H9 (cell line): ENCODE data around the gene NRG3. TPM values are rescaled to one million over a fixed set of nuclear protein-coding genes. Genes with fewer than 3 reads are reported as not detected.

Experiments used
- DNase-seq: peaks from one replicate; pipeline ENCODE4 v3.0.0-alpha.2; 2017
- H2AFZ ChIP-seq: one replicate; pipeline ENCODE4 v1.6.1; 2013; ENCODE audit warnings: mild to moderate bottlenecking, low read length, control low read depth, moderate library complexity
- H2AK5ac ChIP-seq: 2 replicates; pipeline ENCODE4 v1.6.1; 2013; ENCODE audit warnings: low read length, control low read depth, mixed read lengths; ENCODE audit not compliant: insufficient read length
- H2BK120ac ChIP-seq: one replicate; pipeline ENCODE4 v1.6.1; 2013; ENCODE audit warnings: low read depth, mild to moderate bottlenecking, low read length, control low read depth, inconsistent platforms; ENCODE audit not compliant: poor library complexity, severe bottlenecking
- H2BK12ac ChIP-seq: 2 replicates; pipeline ENCODE4 v1.6.1; 2013; ENCODE audit warnings: low read length, control low read depth, mixed read lengths, low read depth; ENCODE audit not compliant: insufficient read length
- H2BK15ac ChIP-seq: 2 replicates; pipeline ENCODE4 v1.6.1; 2013; ENCODE audit warnings: low read depth, low read length, control low read depth
- H2BK20ac ChIP-seq: one replicate; pipeline ENCODE4 v1.6.1; 2013; ENCODE audit warnings: low read depth, mild to moderate bottlenecking, low read length, control low read depth, inconsistent platforms; ENCODE audit not compliant: poor library complexity, severe bottlenecking
- H2BK5ac ChIP-seq: 2 replicates; pipeline ENCODE4 v1.6.1; 2013; ENCODE audit warnings: low read length, control low read depth, mixed read lengths; ENCODE audit not compliant: insufficient read length
- H3K14ac ChIP-seq: 2 replicates; pipeline ENCODE4 v1.6.1; 2013; ENCODE audit warnings: low read length, control low read depth; ENCODE audit not compliant: insufficient read depth
- H3K18ac ChIP-seq: 2 replicates; pipeline ENCODE4 v1.6.1; 2013; ENCODE audit warnings: low read depth, mild to moderate bottlenecking, mixed read lengths, low read length, control low read depth; ENCODE audit not compliant: insufficient read length
- H3K23ac ChIP-seq: 2 replicates; pipeline ENCODE4 v1.6.1; 2013; ENCODE audit warnings: low read length, control low read depth, mixed read lengths, low read depth; ENCODE audit not compliant: insufficient read length
- H3K23me2 ChIP-seq: 2 replicates; pipeline ENCODE4 v1.6.1; 2013; ENCODE audit warnings: low read depth, mild to moderate bottlenecking, mixed read lengths, low read length, control low read depth; ENCODE audit not compliant: insufficient read length, poor library complexity, severe bottlenecking
- H3K27ac ChIP-seq: 2 replicates; pipeline ENCODE4 v1.5.1; 2013; ENCODE audit warnings: low read length, control low read depth, mixed read lengths, low read depth; ENCODE audit not compliant: insufficient read length
- H3K27me3 ChIP-seq: 2 replicates; pipeline ENCODE4 v1.6.1; 2013; ENCODE audit warnings: low read length, control low read depth, inconsistent platforms; ENCODE audit not compliant: insufficient read depth
- H3K4ac ChIP-seq: 2 replicates; pipeline ENCODE4 v1.6.1; 2013; ENCODE audit warnings: low read depth, mild to moderate bottlenecking, control low read depth, inconsistent platforms, low read length, moderate library complexity
- H3K4me1 ChIP-seq: 2 replicates; pipeline ENCODE4 v1.6.1; 2013; ENCODE audit warnings: low read length, control low read depth, inconsistent platforms; ENCODE audit not compliant: insufficient read depth
- H3K4me2 ChIP-seq: 2 replicates; pipeline ENCODE4 v1.6.1; 2013; ENCODE audit warnings: low read length, control low read depth, mixed read lengths; ENCODE audit not compliant: insufficient read length, insufficient read depth
- H3K56ac ChIP-seq: 2 replicates; pipeline ENCODE4 v1.6.1; 2013; ENCODE audit warnings: low read depth, mild to moderate bottlenecking, mixed read lengths, low read length, control low read depth; ENCODE audit not compliant: insufficient read length
- H3K79me1 ChIP-seq: 2 replicates; pipeline ENCODE4 v1.6.1; 2013; ENCODE audit warnings: low read depth, mild to moderate bottlenecking, moderate library complexity, low read length, control low read depth, inconsistent platforms; ENCODE audit not compliant: insufficient read depth, poor library complexity, severe bottlenecking
- H3K79me2 ChIP-seq: 2 replicates; pipeline ENCODE4 v1.6.1; 2013; ENCODE audit warnings: low read length, control low read depth, inconsistent platforms; ENCODE audit not compliant: insufficient read depth
- H3K9ac ChIP-seq: 2 replicates; pipeline ENCODE4 v1.6.1; 2013; ENCODE audit warnings: low read length, control low read depth, mixed read lengths; ENCODE audit not compliant: insufficient read length; ENCODE audit errors: extremely low read depth
- H3K9me3 ChIP-seq: one replicate; pipeline ENCODE4 v1.6.1; 2013; ENCODE audit warnings: low read depth, low read length, inconsistent platforms; ENCODE audit not compliant: control insufficient read depth
- H3T11ph ChIP-seq: one replicate; pipeline ENCODE4 v1.6.1; 2013; ENCODE audit warnings: mild to moderate bottlenecking, low read length, control low read depth, inconsistent platforms
- H4K20me1 ChIP-seq: one replicate; pipeline ENCODE4 v1.6.1; 2013; ENCODE audit not compliant: control insufficient read depth, insufficient read length, insufficient read depth
- H4K5ac ChIP-seq: 2 replicates; pipeline ENCODE4 v1.6.1; 2013; ENCODE audit warnings: low read depth, mild to moderate bottlenecking, mixed read lengths, low read length, control low read depth; ENCODE audit not compliant: insufficient read length
- H4K8ac ChIP-seq: replicated peaks from 2 replicates; pipeline ENCODE4 v1.6.1; 2013; ENCODE audit warnings: low read length, control low read depth, mixed read lengths, low read depth; ENCODE audit not compliant: insufficient read length
- H4K91ac ChIP-seq: 2 replicates; pipeline ENCODE4 v1.6.1; 2013; ENCODE audit warnings: low read depth, mild to moderate bottlenecking, moderate library complexity, mixed read lengths, low read length, control low read depth; ENCODE audit not compliant: insufficient read length
- H3K27ac Mint-ChIP-seq, 3 experiments: 2 replicates in 2 of 3; 3 replicates in 1 of 3; pipeline ENCODE4 v1.8.0; 2020 to 2021; ENCODE audit warnings: mixed read lengths in 3 of 3, mild to moderate bottlenecking in 1 of 3, moderate library complexity in 1 of 3
- H3K27me3 Mint-ChIP-seq: 2 replicates; pipeline ENCODE4 v1.8.0; 2021; ENCODE audit warnings: low read depth, mild to moderate bottlenecking, moderate library complexity, mixed read lengths
- H3K36me3 Mint-ChIP-seq, 3 experiments: 2 replicates in 2 of 3; 3 replicates in 1 of 3; pipeline ENCODE4 v1.8.0; 2020 to 2021; ENCODE audit warnings: low read depth in 3 of 3, mixed read lengths in 3 of 3; ENCODE audit not compliant: insufficient read depth in 1 of 3
- H3K4me1 Mint-ChIP-seq, 2 experiments: 2 replicates each; pipeline ENCODE4 v1.8.0; 2020; ENCODE audit warnings: mixed read lengths in 2 of 2
- H3K4me3 Mint-ChIP-seq, 2 experiments: 2 replicates in 1 of 2; 3 replicates in 1 of 2; pipeline ENCODE4 v1.8.0; 2020 to 2021; ENCODE audit warnings: mild to moderate bottlenecking in 2 of 2, mixed read lengths in 2 of 2, moderate library complexity in 1 of 2
- H3K9me3 Mint-ChIP-seq, 2 experiments: 2 replicates in 1 of 2; 3 replicates in 1 of 2; pipeline ENCODE4 v1.8.0; 2020; ENCODE audit warnings: mild to moderate bottlenecking in 2 of 2, mixed read lengths in 2 of 2, moderate library complexity in 1 of 2
- CTCF ChIP-seq: fragments of 200-600 bp; sonication (generic); conservative IDR thresholded peaks from 3 replicates; pipeline ENCODE4 v1.8.0; 2021; ENCODE audit warnings: antibody characterized with exemption, mild to moderate bottlenecking
- WGBS: extraction: QIAGEN DNeasy Blood & Tissue Kit; methylation state at CpG from one replicate; pipeline ENCODE4 v1.1.7; 2013; ENCODE audit warnings: missing lambda C conversion rate, low lambda C conversion rate, mixed read lengths; ENCODE audit not compliant: insufficient read length; ENCODE audit errors: extremely low coverage; 5-methylcytosine and 5-hydroxymethylcytosine counted together
- total RNA-seq: library from RNA; stranded (reverse); gene quantifications from 2 replicates; pipeline ENCODE4 v1.2.1, GENCODE V29; 2021

NRG3 gene
- total RNA-seq, 1 experiment from 2014 or later = 1.6 TPM

- no peaks in the 10 kb centered on the region; a peak in 1 of 7 replicates for H3K36me3 Mint-ChIP-seq
- WGBS = no CpG with 5 or more reads among the region's 1 CpG
- no peaks in the 10 kb centered on the region for H3K9me3 ChIP-seq
Observed at GRCh38 chr10:82249141-82249540, 374.1 kb downstream of the NRG3 start.

More at GRCh38 chr10:82249141-82249540, 374.1 kb downstream of the NRG3 start:
- Histone ChIP-seq H2BK15ac (no peak overlapping the region), H3K14ac (no peak overlapping the region), H3K9ac (no peak overlapping the region), H3K18ac (no peak overlapping the region), H2BK12ac (no peak overlapping the region), H2AFZ (no peak overlapping the region), H3K23ac (no peak overlapping the region), H2BK20ac (no peak overlapping the region), H3K4ac (no peak overlapping the region), H3K79me2 (no peaks in the 10 kb centered on the region), H3K27me3 (no peaks in the 10 kb centered on the region), H3K56ac (no peak overlapping the region), H2AK5ac (no peak overlapping the region), H4K91ac (no peak overlapping the region), H2BK120ac (no peak overlapping the region), H3T11ph (no peak overlapping the region), H3K23me2 (no peaks in the 10 kb centered on the region), H4K8ac (no peak overlapping the region), H4K20me1 (no peaks in the 10 kb centered on the region), H2BK5ac (no peak overlapping the region), H3K4me2 (no peak overlapping the region), H3K4me1 (peaks cover 3% of the 10 kb centered on the region; the same call in 1 of the 2 replicates), H3K79me1 (peaks cover 2% of the 10 kb centered on the region), H4K5ac (no peak overlapping the region), H3K27ac (no peak overlapping the region)
- peaks cover 14 to 17% of the 10 kb centered on the region in 2 experiments for H3K4me1 Mint-ChIP-seq
- no peak overlapping the region for H3K27ac Mint-ChIP-seq
- no peak overlapping the region for H3K4me3 Mint-ChIP-seq
- no peak for DNase-seq
- TF ChIP-seq CTCF = no peak
- H3K27me3 Mint-ChIP-seq = peaks cover 27% of the 10 kb centered on the region
- H3K9me3 Mint-ChIP-seq = no peaks in the 10 kb centered on the region; a peak in 1 of 5 replicates
